CD4-positive, alpha-beta T cell treated with Interleukin-4 for 4 hours (primary cell): ENCODE data around the gene LMO7.

Experiments
- DNase-seq: peaks from one replicate; pipeline ENCODE4 v3.0.0-alpha.2; 2020

LMO7 gene

GRCh38 chr13:75806117-75806516, 170.0 kb downstream of the LMO7 start:
- no peak for DNase-seq

GRCh38 chr13:75811361-75811760, 175.2 kb downstream of the LMO7 start:
- DNase-seq, result no peak

- no peak for DNase-seq
These were observed 175.7 kb downstream of the LMO7 start for GRCh38 chr13:75811841-75812240.

GRCh38 chr13:75812751-75813181, 176.6 kb downstream of the LMO7 start:
- no peak for DNase-seq

GRCh38 chr13:75813323-75813722, 177.2 kb downstream of the LMO7 start:
- no peak for DNase-seq

GRCh38 chr13:75818179-75818967, 182.2 kb downstream of the LMO7 start:
- DNase-seq, result no peak

- DNase-seq, result no peak
These were observed 182.8 kb downstream of the LMO7 start for GRCh38 chr13:75818968-75819225.

GRCh38 chr13:75825161-75825560, 189.0 kb downstream of the LMO7 start:
- no peak for DNase-seq

- DNase-seq, result no peak
These were observed 189.5 kb downstream of the LMO7 start for GRCh38 chr13:75825594-75825993.

- no peak for DNase-seq
These were observed 190.3 kb downstream of the LMO7 start for GRCh38 chr13:75826391-75826790.

GRCh38 chr13:75829830-75830229, 193.7 kb downstream of the LMO7 start:
- no peak for DNase-seq

GRCh38 chr13:75830842-75831241, 194.7 kb downstream of the LMO7 start:
- no peak for DNase-seq

- no peak for DNase-seq
These were observed 195.3 kb downstream of the LMO7 start for GRCh38 chr13:75831389-75831788.

- no peak for DNase-seq
These were observed 196.7 kb downstream of the LMO7 start for GRCh38 chr13:75832812-75833211.

- no peak for DNase-seq
These were observed 200.3 kb downstream of the LMO7 start for GRCh38 chr13:75836441-75836840.

- no peak for DNase-seq
These were observed 202.4 kb downstream of the LMO7 start for GRCh38 chr13:75838366-75839005.

GRCh38 chr13:75839406-75839805, 203.3 kb downstream of the LMO7 start:
- DNase-seq, result no peak

- no peak for DNase-seq
These were observed 205.8 kb downstream of the LMO7 start for GRCh38 chr13:75841905-75842304.

GRCh38 chr13:75843074-75843473, 206.9 kb downstream of the LMO7 start:
- DNase-seq, result no peak

GRCh38 chr13:75843991-75844390, 207.9 kb downstream of the LMO7 start:
- no peak for DNase-seq

- DNase-seq, result no peak
These were observed 211.5 kb downstream of the LMO7 start for GRCh38 chr13:75847588-75847987.

GRCh38 chr13:75850916-75851315, 214.8 kb downstream of the LMO7 start:
- DNase-seq, result no peak

GRCh38 chr13:75855216-75855615, 219.1 kb downstream of the LMO7 start:
- no peak for DNase-seq

- no peak for DNase-seq
These were observed 219.7 kb downstream of the LMO7 start for GRCh38 chr13:75855847-75856246.

- DNase-seq, result no peak
These were observed 221.2 kb downstream of the LMO7 start for GRCh38 chr13:75857291-75857690.
